Activated CD4-positive, alpha-beta memory T cell treated with anti-CD3 and anti-CD28 coated beads, Interleukin-2, amount 10 ng/mL, durations not matched to agents 7 days and 5 days (primary cell): ENCODE data around the gene KAT6B. TPM values are rescaled to one million over a fixed set of nuclear protein-coding genes. Genes with fewer than 3 reads are reported as not detected.

Experiments used
- CTCF ChIA-PET: fragments of 350-600 bp; sonication (Branson Sonifier 250); formaldehyde crosslinking; loops from one replicate; lab custom pipeline; 2021; ENCODE audit warnings: antibody characterized with exemption, inconsistent platforms; lab: Charles Lee
- POLR2A ChIA-PET: fragments of 350-600 bp; sonication (Branson Sonifier 250); formaldehyde crosslinking; loops from one replicate; lab custom pipeline; 2021; ENCODE audit warnings: antibody characterized with exemption; lab: Charles Lee
- DNase-seq: peaks from one replicate; pipeline ENCODE4 v3.0.0-alpha.2; 2020
- H3K27ac Mint-ChIP-seq: one replicate; pipeline ENCODE4 v1.8.0; 2021; ENCODE audit warnings: mild to moderate bottlenecking, mixed read lengths
- H3K27me3 Mint-ChIP-seq: one replicate; pipeline ENCODE4 v1.8.0; 2021; ENCODE audit warnings: mixed read lengths
- H3K36me3 Mint-ChIP-seq: one replicate; pipeline ENCODE4 v1.8.0; 2021; ENCODE audit warnings: low read depth, mixed read lengths
- H3K4me1 Mint-ChIP-seq: one replicate; pipeline ENCODE4 v1.8.0; 2021; ENCODE audit warnings: mixed read lengths
- H3K4me3 Mint-ChIP-seq: one replicate; pipeline ENCODE4 v1.8.0; 2021; ENCODE audit warnings: mild to moderate bottlenecking, mixed read lengths
- H3K9me3 Mint-ChIP-seq: one replicate; pipeline ENCODE4 v1.8.0; 2021; ENCODE audit warnings: mixed read lengths
- total RNA-seq, 2 experiments: library from RNA; stranded (reverse); gene quantifications; one replicate each; pipeline ENCODE4 v1.2.3, GENCODE V29; 2021

KAT6B gene
- total RNA-seq, 2 experiments from 2014 or later: 20.2 to 21.8 TPM

- DNase-seq: no peak
- Mint-ChIP-seq H3K27me3 (no peaks in the 10 kb centered on the region), H3K36me3 (no peaks in the 10 kb centered on the region), H3K4me3 (no peak overlapping the region), H3K4me1 (no peaks in the 10 kb centered on the region), H3K27ac (no peak overlapping the region), H3K9me3 (no peaks in the 10 kb centered on the region)
- ChIA-PET POLR2A (no interaction called here), CTCF (no interaction called here)
Measured at GRCh38 chr10:74808501-74808900, 17.9 kb upstream of the KAT6B start.

- no peak for DNase-seq
- Mint-ChIP-seq H3K27ac (no peak overlapping the region), H3K4me3 (no peak overlapping the region), H3K36me3 (no peaks in the 10 kb centered on the region), H3K4me1 (no peaks in the 10 kb centered on the region), H3K27me3 (no peaks in the 10 kb centered on the region), H3K9me3 (no peaks in the 10 kb centered on the region)
- ChIA-PET CTCF (no interaction called here), POLR2A (no interaction called here)
Measured at GRCh38 chr10:74810087-74810486, 16.3 kb upstream of the KAT6B start.

- Mint-ChIP-seq H3K9me3 (peaks cover 10% of the 10 kb centered on the region), H3K4me3 (no peak overlapping the region), H3K27ac (no peak overlapping the region), H3K4me1 (peaks cover 5% of the 10 kb centered on the region), H3K27me3 (no peaks in the 10 kb centered on the region), H3K36me3 (peaks cover 3% of the 10 kb centered on the region)
- POLR2A ChIA-PET: no interaction called here
- CTCF ChIA-PET: no interaction called here
- no peak for DNase-seq
Measured at GRCh38 chr10:74813381-74814259, 12.8 kb upstream of the KAT6B start.

GRCh38 chr10:74814797-74815196 is 11.6 kb upstream of the KAT6B start:
- Mint-ChIP-seq H3K4me1 (peaks cover 5% of the 10 kb centered on the region), H3K9me3 (peaks cover 10% of the 10 kb centered on the region), H3K4me3 (no peak overlapping the region), H3K36me3 (peaks cover 3% of the 10 kb centered on the region), H3K27ac (no peak overlapping the region), H3K27me3 (no peaks in the 10 kb centered on the region)
- POLR2A ChIA-PET: interaction anchor here (0.6 kb wide), 1 partner anchor 67 kb away, joined by 3 read pairs; no protein-coding TSS in a partner anchor
- DNase-seq: no peak
- CTCF ChIA-PET: no interaction called here

GRCh38 chr10:74816824-74817498 is 9.4 kb upstream of the KAT6B start:
- Mint-ChIP-seq H3K4me3 (no peak overlapping the region), H3K27me3 (no peaks in the 10 kb centered on the region), H3K36me3 (peaks cover 3% of the 10 kb centered on the region), H3K4me1 (peaks cover 8% of the 10 kb centered on the region), H3K27ac (no peak overlapping the region), H3K9me3 (peaks cover 10% of the 10 kb centered on the region)
- DNase-seq: no peak
- CTCF ChIA-PET: no interaction called here
- POLR2A ChIA-PET: no interaction called here

GRCh38 chr10:74821501-74821900 is 4.9 kb upstream of the KAT6B start:
- ChIA-PET POLR2A (no interaction called here), CTCF (interaction anchor here (1.0 to 2.2 kb wide), 2 partner anchors 83 to 555 kb away, joined by 3 to 8 read pairs; no protein-coding TSS in a partner anchor)
- Mint-ChIP-seq H3K9me3 (peaks cover 10% of the 10 kb centered on the region), H3K27me3 (no peaks in the 10 kb centered on the region), H3K4me3 (no peak overlapping the region), H3K4me1 (peaks cover 37% of the 10 kb centered on the region), H3K36me3 (peaks cover 3% of the 10 kb centered on the region), H3K27ac (no peak overlapping the region)
- no peak for DNase-seq

- Mint-ChIP-seq H3K36me3 (no peaks in the 10 kb centered on the region), H3K9me3 (peaks cover 5% of the 10 kb centered on the region), H3K4me3 (no peak overlapping the region), H3K4me1 (peaks cover 38% of the 10 kb centered on the region), H3K27ac (no peak overlapping the region), H3K27me3 (no peaks in the 10 kb centered on the region)
- no peak for DNase-seq
- ChIA-PET POLR2A (interaction anchor here (1.7 kb wide), 1 partner anchor 76 kb away, joined by 10 read pairs; no protein-coding TSS in a partner anchor), CTCF (interaction anchor here (1.0 to 2.2 kb wide), 2 partner anchors 83 to 555 kb away, joined by 3 to 8 read pairs; no protein-coding TSS in a partner anchor)
Measured at GRCh38 chr10:74822101-74822500, 4.3 kb upstream of the KAT6B start.

GRCh38 chr10:74822521-74823089 is 3.8 kb upstream of the KAT6B start:
- ChIA-PET CTCF (interaction anchor here (1.4 to 2.2 kb wide), 2 partner anchors 84 to 197 kb away, joined by 7 to 8 read pairs; no protein-coding TSS in a partner anchor), POLR2A (interaction anchor here (1.7 kb wide), 1 partner anchor 75 kb away, joined by 10 read pairs; no protein-coding TSS in a partner anchor)
- no peak for DNase-seq
- H3K9me3 Mint-ChIP-seq: no peaks in the 10 kb centered on the region
- H3K27me3 Mint-ChIP-seq: no peaks in the 10 kb centered on the region
- H3K4me1 Mint-ChIP-seq: peaks cover 39% of the 10 kb centered on the region
- no peaks in the 10 kb centered on the region for H3K36me3 Mint-ChIP-seq
- H3K4me3 Mint-ChIP-seq: no peak overlapping the region
- no peak overlapping the region for H3K27ac Mint-ChIP-seq

GRCh38 chr10:74823791-74824183 is 2.6 kb upstream of the KAT6B start:
- Mint-ChIP-seq H3K9me3 (no peaks in the 10 kb centered on the region), H3K36me3 (peaks cover 2% of the 10 kb centered on the region), H3K4me1 (peaks cover 47% of the 10 kb centered on the region), H3K4me3 (peak overlapping the region; percentile 81), H3K27ac (peak overlapping the region; percentile 86), H3K27me3 (no peaks in the 10 kb centered on the region)
- ChIA-PET POLR2A (interaction anchor here (1.0 to 1.6 kb wide), 2 partner anchors 237 to 288 kb away, joined by 4 read pairs; partner anchors contain the start of gene SAMD8), CTCF (interaction anchor here (0.9 to 1.4 kb wide), 4 partner anchors 85 to 580 kb away, joined by 3 to 7 read pairs (median 3); partner anchors contain the start of gene COMTD1)
- no peak for DNase-seq

GRCh38 chr10:74824184-74824899 is 2.1 kb upstream of the KAT6B start:
- Mint-ChIP-seq H3K4me1 (peaks cover 51% of the 10 kb centered on the region), H3K27me3 (no peaks in the 10 kb centered on the region), H3K27ac (peak overlapping the region; percentile 86), H3K4me3 (peak overlapping the region; percentile 81), H3K9me3 (no peaks in the 10 kb centered on the region), H3K36me3 (peaks cover 5% of the 10 kb centered on the region)
- ChIA-PET POLR2A (interaction anchor here (0.8 to 1.6 kb wide), 6 partner anchors 73 to 287 kb away, joined by 3 to 6 read pairs (median 4); partner anchors contain the start of gene SAMD8), CTCF (interaction anchor here (0.6 to 1.3 kb wide), 4 partner anchors 85 to 612 kb away, joined by 3 read pairs; partner anchors contain the start of gene COMTD1)
- peak; percentile 27 for DNase-seq

GRCh38 chr10:74824900-74825370 is 1.5 kb upstream of the KAT6B start:
- ChIA-PET POLR2A (interaction anchor here (0.8 to 1.6 kb wide), 6 partner anchors 74 to 287 kb away, joined by 3 to 6 read pairs (median 4); partner anchors contain the start of gene SAMD8), CTCF (interaction anchor here (0.6 to 1.3 kb wide), 3 partner anchors 86 to 613 kb away, joined by 3 read pairs; partner anchors contain the start of gene COMTD1)
- Mint-ChIP-seq H3K27me3 (no peaks in the 10 kb centered on the region), H3K4me1 (peaks cover 51% of the 10 kb centered on the region), H3K27ac (peak overlapping the region; percentile 86), H3K9me3 (no peaks in the 10 kb centered on the region), H3K36me3 (peaks cover 5% of the 10 kb centered on the region), H3K4me3 (peak overlapping the region; percentile 81)
- peak; percentile 53 for DNase-seq
